Caco-2 (cell line): Measurements from ENCODE around the gene MTHFD1. TPM values are rescaled to one million over a fixed set of nuclear protein-coding genes. Genes with fewer than 3 reads are reported as not detected.

Source experiments
- BruUV-seq: library from RNA; stranded (reverse); fragments of 400-500 nt; replicated peaks from 2 replicates; lab custom pipeline; 2021; lab: Mats Ljungman, UMichigan
- CTCF ChIA-PET: fragments of 300-600 bp; sonication (Branson Sonifier 250); formaldehyde crosslinking; loops from one replicate; lab custom pipeline; 2022; ENCODE audit warnings: antibody characterized with exemption; lab: Charles Lee
- POLR2A ChIA-PET: fragments of 300-600 bp; sonication (Branson Sonifier 250); formaldehyde crosslinking; loops from one replicate; lab custom pipeline; 2022; ENCODE audit warnings: antibody characterized with exemption; lab: Charles Lee
- DNase-seq, 2 experiments: peaks; one replicate each; pipeline versions ENCODE4 v3.0.0 to v3.0.0-alpha.2; 2020 to 2022
- H3K27me3 ChIP-seq: replicated peaks from 2 replicates; pipeline ENCODE4 v1.6.0; 2011; ENCODE audit warnings: low read length; ENCODE audit not compliant: control insufficient read depth, insufficient read depth
- H3K36me3 ChIP-seq: 2 replicates; pipeline ENCODE4 v1.5.1; 2011; ENCODE audit warnings: low read length; ENCODE audit not compliant: control insufficient read depth, insufficient read depth
- H3K4me1 ChIP-seq: fragments of 250-450 bp; sonication (Bioruptor Pico); 2 replicates; pipeline ENCODE4 v1.5.1; 2020; ENCODE audit warnings: mild to moderate bottlenecking
- H3K4me3 ChIP-seq: 2 replicates; pipeline ENCODE4 v1.5.1; 2011; ENCODE audit warnings: low read depth, mild to moderate bottlenecking, control low read depth, low read length
- H3K9me3 ChIP-seq: fragments of 250-450 bp; sonication (Bioruptor Pico); 2 replicates; pipeline ENCODE4 v1.5.1; 2020; ENCODE audit warnings: mild to moderate bottlenecking, moderate library complexity
- H3K27ac Mint-ChIP-seq: one replicate; pipeline ENCODE4 v1.8.0; 2022; ENCODE audit warnings: mixed read lengths; ENCODE audit not compliant: unreplicated experiment
- H3K27me3 Mint-ChIP-seq: one replicate; pipeline ENCODE4 v1.8.0; 2022; ENCODE audit warnings: mixed read lengths; ENCODE audit not compliant: insufficient read depth, unreplicated experiment
- H3K36me3 Mint-ChIP-seq: one replicate; pipeline ENCODE4 v1.8.0; 2022; ENCODE audit warnings: mild to moderate bottlenecking, mixed read lengths; ENCODE audit not compliant: insufficient read depth, unreplicated experiment
- H3K4me1 Mint-ChIP-seq: one replicate; pipeline ENCODE4 v1.8.0; 2022; ENCODE audit warnings: low read depth, mixed read lengths; ENCODE audit not compliant: unreplicated experiment
- H3K4me3 Mint-ChIP-seq: one replicate; pipeline ENCODE4 v1.8.0; 2022; ENCODE audit warnings: mild to moderate bottlenecking, moderate library complexity, mixed read lengths; ENCODE audit not compliant: unreplicated experiment
- H3K9me3 Mint-ChIP-seq: one replicate; pipeline ENCODE4 v1.8.0; 2022; ENCODE audit warnings: mixed read lengths; ENCODE audit not compliant: unreplicated experiment
- intact Hi-C: fragments of 100-400 bp; cut with micrococcal nuclease; formaldehyde crosslinking; loops from one replicate; pipeline ENCODE4 v1.10.0; 2022; ENCODE audit not compliant: unreplicated experiment
- total RNA-seq: library from RNA; stranded (reverse); gene quantifications from 2 replicates; pipeline ENCODE4 v1.2.3, GENCODE V29; 2022
- TF ChIP-seq, protein P1 (sequence below), 2 experiments: fragments of 200-600 bp in 1 of 2; IDR thresholded peaks; 1 replicate in 1 of 2; 2 replicates in 1 of 2; pipeline versions ENCODE4 v1.5.1 to v1.8.0; 2011 to 2022; ENCODE audit warnings: antibody characterized with exemption in 1 of 2, control low read depth in 1 of 2, inconsistent platforms in 1 of 2, low read depth in 1 of 2, low read length in 1 of 2, mild to moderate bottlenecking in 1 of 2, moderate library complexity in 1 of 2; ENCODE audit not compliant: insufficient read depth in 1 of 2, severe bottlenecking in 1 of 2, unreplicated experiment in 1 of 2

Gene MTHFD1
- total RNA-seq, 1 experiment from 2014 or later: 180 TPM

DNA sequence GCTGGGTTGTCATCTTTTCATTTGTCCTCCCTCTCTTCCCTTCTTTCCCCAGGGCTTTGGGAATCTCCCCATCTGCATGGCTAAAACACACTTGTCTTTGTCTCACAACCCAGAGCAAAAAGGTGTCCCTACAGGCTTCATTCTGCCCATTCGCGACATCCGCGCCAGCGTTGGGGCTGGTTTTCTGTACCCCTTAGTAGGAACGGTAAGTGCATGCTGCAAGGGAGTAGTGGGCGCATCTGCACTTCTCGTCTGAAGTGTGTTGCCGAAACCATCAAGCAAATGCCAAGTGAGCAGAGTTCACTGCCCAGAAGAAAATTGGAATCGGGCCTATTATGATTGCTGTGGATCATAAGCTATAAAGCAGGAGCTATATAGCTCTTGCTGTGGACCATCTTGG lies 66.5 kb downstream of the MTHFD1 start:
- Histone ChIP-seq H3K36me3 (no peaks in the 10 kb centered on the region), H3K27me3 (no peaks in the 10 kb centered on the region), H3K9me3 (no peaks in the 10 kb centered on the region), H3K4me3 (no peak overlapping the region), H3K4me1 (no peaks in the 10 kb centered on the region)
- Mint-ChIP-seq H3K4me1 (no peaks in the 10 kb centered on the region), H3K4me3 (no peak overlapping the region), H3K27me3 (no peaks in the 10 kb centered on the region), H3K27ac (no peak overlapping the region), H3K9me3 (no peaks in the 10 kb centered on the region), H3K36me3 (peaks cover 86% of the 10 kb centered on the region)
- ChIA-PET POLR2A (no interaction called here), CTCF (no interaction called here)
- BruUV-seq: no TSS peak
- DNase-seq: no peak
- intact Hi-C loops: no loop called here
- TF ChIP-seq, protein P1, sequence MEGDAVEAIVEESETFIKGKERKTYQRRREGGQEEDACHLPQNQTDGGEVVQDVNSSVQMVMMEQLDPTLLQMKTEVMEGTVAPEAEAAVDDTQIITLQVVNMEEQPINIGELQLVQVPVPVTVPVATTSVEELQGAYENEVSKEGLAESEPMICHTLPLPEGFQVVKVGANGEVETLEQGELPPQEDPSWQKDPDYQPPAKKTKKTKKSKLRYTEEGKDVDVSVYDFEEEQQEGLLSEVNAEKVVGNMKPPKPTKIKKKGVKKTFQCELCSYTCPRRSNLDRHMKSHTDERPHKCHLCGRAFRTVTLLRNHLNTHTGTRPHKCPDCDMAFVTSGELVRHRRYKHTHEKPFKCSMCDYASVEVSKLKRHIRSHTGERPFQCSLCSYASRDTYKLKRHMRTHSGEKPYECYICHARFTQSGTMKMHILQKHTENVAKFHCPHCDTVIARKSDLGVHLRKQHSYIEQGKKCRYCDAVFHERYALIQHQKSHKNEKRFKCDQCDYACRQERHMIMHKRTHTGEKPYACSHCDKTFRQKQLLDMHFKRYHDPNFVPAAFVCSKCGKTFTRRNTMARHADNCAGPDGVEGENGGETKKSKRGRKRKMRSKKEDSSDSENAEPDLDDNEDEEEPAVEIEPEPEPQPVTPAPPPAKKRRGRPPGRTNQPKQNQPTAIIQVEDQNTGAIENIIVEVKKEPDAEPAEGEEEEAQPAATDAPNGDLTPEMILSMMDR (IDR thresholded peaks at IDR 0.05; ENCODE audit: insufficient read depth in 1 of 2, low read depth in 1 of 2, low read length in 1 of 2, severe bottlenecking in 1 of 2, unreplicated experiment in 1 of 2): no peak

DNA sequence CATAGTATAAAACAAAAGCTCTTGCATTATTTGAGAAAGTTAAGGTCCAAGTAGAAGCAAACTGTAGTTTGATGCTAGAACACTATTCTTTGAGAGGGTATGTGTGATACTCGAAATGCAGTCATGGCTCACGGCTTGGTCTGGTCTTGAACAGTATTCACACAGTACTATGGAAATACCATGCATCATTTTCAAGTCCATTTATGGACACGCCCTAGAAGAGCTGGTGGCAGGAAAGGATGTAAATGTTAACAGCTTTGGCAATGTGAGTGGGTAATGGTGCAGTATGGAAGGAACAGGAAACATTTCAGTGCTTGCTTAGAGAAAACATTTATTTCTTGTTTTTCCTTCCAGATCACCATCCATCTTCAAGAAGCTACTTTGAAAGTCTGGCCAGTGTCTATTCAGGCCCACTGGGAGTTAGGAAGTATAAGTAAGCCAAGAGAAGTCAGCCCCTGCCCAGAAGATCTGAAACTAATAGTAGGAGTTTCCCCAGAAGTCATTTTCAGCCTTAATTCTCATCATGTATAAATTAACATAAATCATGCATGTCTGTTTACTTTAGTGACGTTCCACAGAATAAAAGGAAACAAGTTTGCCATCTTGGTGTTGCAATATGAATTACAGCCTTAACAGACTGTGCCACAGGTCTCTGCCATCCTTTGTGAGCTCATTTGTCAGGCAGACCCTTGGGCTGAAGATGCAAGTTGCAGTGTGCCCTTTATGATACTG lies 71.4 kb downstream of the MTHFD1 start:
- TF ChIP-seq, protein P1 (IDR thresholded peaks at IDR 0.05; ENCODE audit: insufficient read depth in 1 of 2, low read depth in 1 of 2, low read length in 1 of 2, severe bottlenecking in 1 of 2, unreplicated experiment in 1 of 2): no peak
- no peaks in the 10 kb centered on the region for H3K36me3 ChIP-seq
- no peaks in the 10 kb centered on the region for H3K9me3 ChIP-seq
- no peaks in the 10 kb centered on the region for H3K9me3 Mint-ChIP-seq
- H3K27ac Mint-ChIP-seq: no peak overlapping the region
- H3K4me1 ChIP-seq: 0 out of 2 replicates have a peak, but pooled peaks cover 4% of the 10 kb centered on the region
- no peaks in the 10 kb centered on the region for H3K27me3 Mint-ChIP-seq
- CTCF ChIA-PET: no interaction called here
- POLR2A ChIA-PET: no interaction called here
- no peak overlapping the region for H3K4me3 Mint-ChIP-seq
- H3K4me1 Mint-ChIP-seq: no peaks in the 10 kb centered on the region
- H3K4me3 ChIP-seq: no peak overlapping the region
- intact Hi-C loops: no loop called here
- H3K27me3 ChIP-seq: no peaks in the 10 kb centered on the region
- BruUV-seq: no TSS peak
- DNase-seq: no peak
- peaks cover 67% of the 10 kb centered on the region for H3K36me3 Mint-ChIP-seq

DNA sequence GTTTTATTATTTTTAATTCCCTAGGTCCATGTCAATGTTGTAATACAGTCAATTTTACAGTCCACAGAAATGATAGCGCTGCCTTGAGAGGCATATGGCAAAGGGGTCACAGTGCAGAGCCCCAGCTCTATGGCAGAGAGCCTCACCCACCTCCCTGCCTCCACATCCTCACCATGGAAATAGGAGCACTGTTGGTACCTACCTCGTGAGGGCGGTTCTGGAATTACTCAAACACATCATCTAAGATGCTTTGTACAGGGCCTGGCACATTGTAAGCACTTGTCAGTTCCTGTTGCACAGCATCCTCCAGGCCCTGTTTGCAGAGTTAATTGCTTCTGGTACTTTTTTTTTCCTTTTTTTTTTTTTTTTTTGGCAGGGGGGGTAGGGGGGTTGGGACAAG lies 73.1 kb downstream of the MTHFD1 start:
- BruUV-seq: no TSS peak
- no peaks in the 10 kb centered on the region for H3K4me1 Mint-ChIP-seq
- Histone ChIP-seq H3K4me3 (no peak overlapping the region), H3K4me1 (peaks cover 4% of the 10 kb centered on the region; the same call in 1 of the 2 replicates), H3K27me3 (no peaks in the 10 kb centered on the region), H3K9me3 (no peaks in the 10 kb centered on the region), H3K36me3 (no peaks in the 10 kb centered on the region)
- CTCF ChIA-PET: no interaction called here
- POLR2A ChIA-PET: no interaction called here
- H3K4me3 Mint-ChIP-seq: no peak overlapping the region
- no peaks in the 10 kb centered on the region for H3K9me3 Mint-ChIP-seq
- intact Hi-C loops: no loop called here
- H3K27ac Mint-ChIP-seq: no peak overlapping the region
- no peaks in the 10 kb centered on the region for H3K27me3 Mint-ChIP-seq
- peaks cover 66% of the 10 kb centered on the region for H3K36me3 Mint-ChIP-seq
- no peak for DNase-seq
- TF ChIP-seq, protein P1 (IDR thresholded peaks at IDR 0.05; ENCODE audit: insufficient read depth in 1 of 2, low read depth in 1 of 2, low read length in 1 of 2, severe bottlenecking in 1 of 2, unreplicated experiment in 1 of 2): no peak
